CD14-positive monocyte (primary cell): ENCODE results near the gene FAM184A. TPM values are rescaled to one million over a fixed set of nuclear protein-coding genes. Genes with fewer than 3 reads are reported as not detected.

Experiments used
- DNase-seq, 3 donors: peaks; one replicate each; pipeline ENCODE4 v3.0.0-alpha.2; 2011 to 2022
- H2AFZ ChIP-seq: 2 replicates; pipeline ENCODE4 v1.6.0; 2012; ENCODE audit warnings: mild to moderate bottlenecking, low read depth, low read length, inconsistent platforms; ENCODE audit not compliant: insufficient read depth, poor library complexity, severe bottlenecking
- H3K27ac ChIP-seq, 2 donors: 1 replicate in 1 of 2; 2 replicates in 1 of 2; pipeline ENCODE4 v1.5.1; 2012 to 2013; ENCODE audit warnings: low read length in 2 of 2, control low read depth in 1 of 2, inconsistent platforms in 1 of 2, low read depth in 1 of 2, mild to moderate bottlenecking in 1 of 2
- H3K27me3 ChIP-seq, 2 donors: one replicate each; pipeline versions ENCODE4 v1.6.0 to v1.6.1; 2011 to 2013; ENCODE audit warnings: low read length in 2 of 2; ENCODE audit not compliant: control insufficient read depth in 2 of 2, insufficient read depth in 2 of 2
- H3K36me3 ChIP-seq, 2 donors: replicated peaks in 1 of 2; 1 replicate in 1 of 2; 2 replicates in 1 of 2; pipeline versions ENCODE4 v1.5.1 to v1.6.1; 2012 to 2013; ENCODE audit warnings: low read length in 2 of 2, control low read depth in 1 of 2, inconsistent platforms in 1 of 2, mild to moderate bottlenecking in 1 of 2; ENCODE audit not compliant: insufficient read depth in 2 of 2, control insufficient read depth in 1 of 2
- H3K4me1 ChIP-seq, 2 donors: 1 replicate in 1 of 2; 2 replicates in 1 of 2; pipeline versions ENCODE4 v1.5.1 to v1.6.1; 2012 to 2013; ENCODE audit warnings: low read length in 2 of 2, control low read depth in 1 of 2, inconsistent platforms in 1 of 2, mild to moderate bottlenecking in 1 of 2, moderate library complexity in 1 of 2; ENCODE audit not compliant: insufficient read depth in 2 of 2, control insufficient read depth in 1 of 2
- H3K4me2 ChIP-seq: replicated peaks from 2 replicates; pipeline ENCODE3; 2012; ENCODE audit warnings: low read length, moderate library complexity, mild to moderate bottlenecking; ENCODE audit not compliant: poor library complexity, severe bottlenecking; ENCODE audit errors: extremely low read depth
- H3K4me3 ChIP-seq, 3 experiments: fragments of 200-600 bp in 1 of 3; sonication (generic) in 1 of 3; replicated peaks in 1 of 3; 1 replicate in 2 of 3; 2 replicates in 1 of 3; pipeline ENCODE4 v1.5.1; 2011 to 2013; ENCODE audit warnings: low read length in 3 of 3, mild to moderate bottlenecking in 3 of 3, control low read depth in 2 of 3, low read depth in 2 of 3, inconsistent platforms in 1 of 3, moderate library complexity in 1 of 3
- H3K79me2 ChIP-seq: 2 replicates; pipeline ENCODE4 v1.6.0; 2012; ENCODE audit warnings: mild to moderate bottlenecking, control low read depth, inconsistent platforms, low read length, moderate library complexity; ENCODE audit not compliant: insufficient read depth
- H3K9ac ChIP-seq: 2 replicates; pipeline ENCODE4 v1.6.0; 2017; ENCODE audit warnings: low read length, mild to moderate bottlenecking; ENCODE audit not compliant: insufficient read depth, poor library complexity, severe bottlenecking
- H3K9me3 ChIP-seq, 2 donors: replicated peaks in 1 of 2; 1 replicate in 1 of 2; 2 replicates in 1 of 2; pipeline versions ENCODE4 v1.5.1 to v1.6.1; 2012 to 2013; ENCODE audit warnings: low read length in 2 of 2, control low read depth in 1 of 2; ENCODE audit not compliant: control insufficient read depth in 1 of 2, insufficient read depth in 1 of 2
- H4K20me1 ChIP-seq: 2 replicates; pipeline ENCODE4 v1.6.0; 2012; ENCODE audit warnings: mild to moderate bottlenecking, low read length, control low read depth, moderate library complexity; ENCODE audit not compliant: insufficient read depth
- H3K27ac Mint-ChIP-seq, 7 donors: one replicate each; pipeline ENCODE4 v1.8.0; 2020; ENCODE audit warnings: mild to moderate bottlenecking in 7 of 7, mixed read lengths in 7 of 7, moderate library complexity in 6 of 7, inconsistent platforms in 2 of 7
- H3K27me3 Mint-ChIP-seq, 3 donors: one replicate each; pipeline ENCODE4 v1.8.0; 2021 to 2022; ENCODE audit warnings: low read depth in 3 of 3, mild to moderate bottlenecking in 3 of 3, mixed read lengths in 3 of 3, moderate library complexity in 3 of 3, inconsistent platforms in 1 of 3
- H3K36me3 Mint-ChIP-seq, 2 donors: one replicate each; pipeline ENCODE4 v1.8.0; 2020; ENCODE audit warnings: mixed read lengths in 2 of 2, inconsistent platforms in 1 of 2, mild to moderate bottlenecking in 1 of 2
- H3K4me1 Mint-ChIP-seq: one replicate; pipeline ENCODE4 v1.8.0; 2020; ENCODE audit warnings: mild to moderate bottlenecking, mixed read lengths
- H3K4me3 Mint-ChIP-seq, 2 donors: one replicate each; pipeline ENCODE4 v1.8.0; 2020; ENCODE audit warnings: mild to moderate bottlenecking in 2 of 2, mixed read lengths in 2 of 2, moderate library complexity in 1 of 2
- H3K9me3 Mint-ChIP-seq, 7 donors: one replicate each; pipeline ENCODE4 v1.8.0; 2020 to 2022; ENCODE audit warnings: mixed read lengths in 7 of 7, mild to moderate bottlenecking in 6 of 7, moderate library complexity in 6 of 7, inconsistent platforms in 2 of 7
- WGBS: methylation state at CpG from one replicate; pipeline ENCODE4 v1.1.5; 2013; ENCODE audit warnings: missing lambda C conversion rate; ENCODE audit not compliant: insufficient coverage; 5-methylcytosine and 5-hydroxymethylcytosine counted together
- intact Hi-C, 2 donors: fragments of 100-400 bp; cut with micrococcal nuclease; formaldehyde crosslinking; loops; one replicate each; pipeline versions ENCODE4 v1.15.0 to v1.15.1; 2023
- polyA plus RNA-seq, 3 donors: library from polyadenylated mRNA; depleted of rRNA in 1 of 3; unstranded in 2 of 3; stranded (reverse) in 1 of 3; fragments of 300-500 nt in 2 of 3; fragments of >200 nt in 1 of 3; fragmentation: Illumina TruSeq in 2 of 3; gene quantifications; 1 replicate in 2 of 3; 2 replicates in 1 of 3; pipeline ENCODE4 v1.2.3, GENCODE V29; 2012 to 2021
- TF ChIP-seq, protein P1 (sequence below): fragments of 200-600 bp; IDR thresholded peaks from one replicate; pipeline ENCODE4 v1.8.0; 2022; ENCODE audit warnings: antibody characterized with exemption, mild to moderate bottlenecking

Gene FAM184A
- polyA plus RNA-seq, 3 donors = not detected

GRCh38 chr6:119060255-119060907 is 18.1 kb downstream of the FAM184A start:
- Histone ChIP-seq H3K79me2 (no peaks in the 10 kb centered on the region), H3K9ac (no peak overlapping the region), H2AFZ (no peak overlapping the region), H3K4me3 (no peak overlapping the region), H3K36me3 (no peaks in the 10 kb centered on the region), H3K4me1 (no peaks in the 10 kb centered on the region), H3K9me3 (no peaks in the 10 kb centered on the region), H3K27ac (no peak overlapping the region), H4K20me1 (no peaks in the 10 kb centered on the region), H3K4me2 (no peak overlapping the region), H3K27me3 (no peaks in the 10 kb centered on the region)
- H3K4me3 Mint-ChIP-seq = no peak overlapping the region
- H3K9me3 Mint-ChIP-seq = peaks cover 0 to 2% (median 0%) of the 10 kb centered on the region in 7 donors
- H3K36me3 Mint-ChIP-seq = no peaks in the 10 kb centered on the region
- no peak overlapping the region for H3K27ac Mint-ChIP-seq
- intact Hi-C loops = no loop called here
- H3K27me3 Mint-ChIP-seq = no peaks in the 10 kb centered on the region
- H3K4me1 Mint-ChIP-seq = no peaks in the 10 kb centered on the region
- no peak for DNase-seq
- TF ChIP-seq, protein P1, sequence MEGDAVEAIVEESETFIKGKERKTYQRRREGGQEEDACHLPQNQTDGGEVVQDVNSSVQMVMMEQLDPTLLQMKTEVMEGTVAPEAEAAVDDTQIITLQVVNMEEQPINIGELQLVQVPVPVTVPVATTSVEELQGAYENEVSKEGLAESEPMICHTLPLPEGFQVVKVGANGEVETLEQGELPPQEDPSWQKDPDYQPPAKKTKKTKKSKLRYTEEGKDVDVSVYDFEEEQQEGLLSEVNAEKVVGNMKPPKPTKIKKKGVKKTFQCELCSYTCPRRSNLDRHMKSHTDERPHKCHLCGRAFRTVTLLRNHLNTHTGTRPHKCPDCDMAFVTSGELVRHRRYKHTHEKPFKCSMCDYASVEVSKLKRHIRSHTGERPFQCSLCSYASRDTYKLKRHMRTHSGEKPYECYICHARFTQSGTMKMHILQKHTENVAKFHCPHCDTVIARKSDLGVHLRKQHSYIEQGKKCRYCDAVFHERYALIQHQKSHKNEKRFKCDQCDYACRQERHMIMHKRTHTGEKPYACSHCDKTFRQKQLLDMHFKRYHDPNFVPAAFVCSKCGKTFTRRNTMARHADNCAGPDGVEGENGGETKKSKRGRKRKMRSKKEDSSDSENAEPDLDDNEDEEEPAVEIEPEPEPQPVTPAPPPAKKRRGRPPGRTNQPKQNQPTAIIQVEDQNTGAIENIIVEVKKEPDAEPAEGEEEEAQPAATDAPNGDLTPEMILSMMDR = no peak
- 83% methylated on average over 2 of the region's 4 CpGs for WGBS

- TF ChIP-seq, protein P1 = no peak
- intact Hi-C loops = no loop called here
- Histone ChIP-seq H2AFZ (no peak overlapping the region), H3K79me2 (no peaks in the 10 kb centered on the region), H4K20me1 (no peaks in the 10 kb centered on the region), H3K36me3 (no peaks in the 10 kb centered on the region), H3K9me3 (no peaks in the 10 kb centered on the region), H3K4me1 (no peaks in the 10 kb centered on the region), H3K27ac (no peak overlapping the region), H3K4me2 (no peak overlapping the region), H3K9ac (no peak overlapping the region), H3K27me3 (no peaks in the 10 kb centered on the region), H3K4me3 (no peak overlapping the region)
- Mint-ChIP-seq H3K4me1 (no peaks in the 10 kb centered on the region), H3K4me3 (no peak overlapping the region), H3K36me3 (no peaks in the 10 kb centered on the region), H3K27ac (no peak overlapping the region), H3K9me3 (peaks cover 0 to 5% (median 0%) of the 10 kb centered on the region in 7 donors), H3K27me3 (no peaks in the 10 kb centered on the region)
- no peak for DNase-seq
- no CpG with 5 or more reads among the region's 1 CpG for WGBS
Measured at GRCh38 chr6:119055069-119055468, 23.4 kb downstream of the FAM184A start.
